HG03139 (cell line): ENCODE measurements around the gene NPAS3.

Experiments used
- ATAC-seq: cut with Tn5 transposase; IDR thresholded peaks from one replicate; pipeline ENCODE4 v1.9.1; 2021; ENCODE audit not compliant: unreplicated experiment

The NPAS3 gene

GRCh38 chr14:33369041-33369440 is 430.4 kb downstream of the NPAS3 start:
- no peak for ATAC-seq

DNA sequence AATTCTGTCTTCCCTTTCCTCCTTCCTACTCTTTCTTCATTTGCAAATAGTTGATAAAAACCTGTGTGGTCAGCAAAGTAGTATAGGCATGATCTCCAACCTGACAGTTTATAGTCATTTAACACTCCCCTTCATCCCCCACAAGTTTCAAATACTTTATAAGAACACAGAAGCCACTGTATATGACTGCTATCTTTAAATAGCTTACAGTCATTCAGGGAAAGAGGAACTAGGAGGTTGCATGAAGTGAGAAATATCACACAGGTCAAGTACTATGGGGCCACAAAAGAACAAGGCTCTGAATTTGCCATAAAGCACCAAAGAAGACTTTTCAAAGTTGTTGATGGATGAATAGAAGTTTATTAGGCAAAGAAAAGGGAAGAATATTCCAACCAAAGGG is 431.3 kb downstream of the NPAS3 start:
- peak; percentile 84 for ATAC-seq

DNA sequence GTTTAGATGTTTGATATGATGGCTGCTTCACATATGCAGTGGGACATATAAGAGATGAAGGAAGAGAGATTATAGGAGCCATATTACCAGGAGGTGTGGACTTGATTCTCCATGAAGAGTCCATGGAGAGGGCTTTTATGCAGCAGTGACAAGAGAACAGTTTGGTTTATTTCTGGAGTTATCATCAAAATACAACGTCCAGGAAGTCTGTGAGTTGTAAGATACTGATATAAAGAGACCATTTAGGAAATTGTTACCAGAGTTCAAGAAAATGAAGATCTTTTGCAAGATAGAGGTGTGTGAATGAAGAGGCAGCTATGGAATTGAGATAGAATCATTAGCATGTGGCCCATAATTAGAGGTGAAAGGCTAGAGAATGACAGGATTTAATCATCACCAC is 431.7 kb downstream of the NPAS3 start:
- no peak for ATAC-seq

- ATAC-seq, result no peak
Observed at GRCh38 chr14:33375196-33375595, 436.5 kb downstream of the NPAS3 start.

DNA sequence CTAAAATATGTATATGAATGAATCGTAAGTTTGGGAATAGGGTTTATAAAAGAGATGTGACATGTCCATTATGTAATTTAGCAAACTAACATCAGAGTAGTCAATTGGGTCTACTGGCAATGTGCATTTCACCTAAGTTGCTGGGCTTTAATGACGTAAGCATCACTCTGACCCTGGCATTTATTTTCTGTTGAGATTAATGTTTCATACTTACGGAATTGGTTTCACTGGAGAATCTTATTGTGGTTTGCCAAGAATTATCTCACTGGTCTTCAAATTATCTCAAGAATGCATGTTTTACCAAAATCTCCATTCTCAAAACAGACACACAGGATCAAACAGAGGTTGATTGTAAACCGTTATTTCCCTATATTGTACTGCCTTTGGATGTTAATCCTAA is 437.1 kb downstream of the NPAS3 start:
- no peak for ATAC-seq

GRCh38 chr14:33376510-33376909 is 437.8 kb downstream of the NPAS3 start:
- ATAC-seq, result no peak

DNA sequence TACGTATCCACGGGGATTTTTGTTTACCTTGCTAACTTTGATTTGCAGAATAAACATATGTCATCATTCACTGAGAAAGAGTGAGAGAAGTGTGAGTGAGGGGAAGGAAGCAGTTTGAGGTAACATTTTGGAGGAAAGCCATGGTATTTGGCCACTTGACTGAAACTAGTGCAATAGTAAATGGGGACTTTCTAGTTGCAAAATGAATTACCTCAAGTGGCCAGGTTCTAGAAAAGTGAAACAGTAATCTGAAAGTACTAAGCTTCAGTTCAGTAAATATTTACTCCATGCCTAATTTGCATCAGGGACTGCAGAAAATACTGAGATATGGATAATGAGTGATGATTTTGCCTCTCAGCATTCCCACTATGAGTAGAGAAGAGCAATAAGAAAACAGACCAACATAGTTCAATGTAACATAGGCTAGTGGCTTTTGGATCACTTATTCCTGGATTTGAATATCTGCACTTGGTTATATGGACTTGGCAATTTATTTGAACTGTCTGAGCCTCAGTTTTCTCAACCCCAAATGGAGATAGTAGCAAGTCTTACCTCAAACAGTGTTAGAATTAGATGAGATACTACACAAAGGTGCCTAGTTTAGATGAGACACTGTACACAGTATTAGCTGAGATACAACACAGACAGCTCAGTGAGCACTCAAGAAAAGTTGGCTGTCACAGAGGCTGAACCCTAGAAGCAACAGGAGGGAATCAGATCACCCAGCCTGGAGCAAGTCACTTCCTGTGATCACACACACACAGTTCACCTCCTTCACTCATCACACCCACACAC is 439.1 kb downstream of the NPAS3 start:
- ATAC-seq, result peak; percentile 81

DNA sequence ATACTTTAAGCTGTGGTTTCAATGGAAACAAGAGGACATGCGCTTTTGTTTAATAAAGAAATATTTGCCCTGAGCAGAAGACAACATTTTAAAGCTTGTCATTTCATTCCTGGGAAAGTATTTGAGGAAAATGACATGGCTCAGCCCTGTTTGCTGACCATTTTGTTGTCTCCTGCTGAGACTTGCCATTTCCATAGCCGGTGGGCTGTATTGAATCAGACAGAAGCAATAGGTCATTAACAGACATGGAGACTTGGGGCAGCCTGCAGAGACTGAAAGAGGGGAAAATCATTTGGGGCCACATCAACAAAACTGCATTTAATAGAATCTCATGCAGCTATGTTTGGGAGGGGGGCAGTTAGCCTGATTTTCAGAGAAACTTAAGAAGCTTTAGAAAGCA is 443.0 kb downstream of the NPAS3 start:
- no peak for ATAC-seq

GRCh38 chr14:33386140-33386539 is 447.5 kb downstream of the NPAS3 start:
- ATAC-seq, result no peak

GRCh38 chr14:33386781-33387180 is 448.1 kb downstream of the NPAS3 start:
- no peak for ATAC-seq

GRCh38 chr14:33390335-33390734 is 451.7 kb downstream of the NPAS3 start:
- no peak for ATAC-seq

GRCh38 chr14:33393231-33393894 is 454.7 kb downstream of the NPAS3 start:
- ATAC-seq, result no peak

GRCh38 chr14:33393895-33394368 is 455.3 kb downstream of the NPAS3 start:
- no peak for ATAC-seq

DNA sequence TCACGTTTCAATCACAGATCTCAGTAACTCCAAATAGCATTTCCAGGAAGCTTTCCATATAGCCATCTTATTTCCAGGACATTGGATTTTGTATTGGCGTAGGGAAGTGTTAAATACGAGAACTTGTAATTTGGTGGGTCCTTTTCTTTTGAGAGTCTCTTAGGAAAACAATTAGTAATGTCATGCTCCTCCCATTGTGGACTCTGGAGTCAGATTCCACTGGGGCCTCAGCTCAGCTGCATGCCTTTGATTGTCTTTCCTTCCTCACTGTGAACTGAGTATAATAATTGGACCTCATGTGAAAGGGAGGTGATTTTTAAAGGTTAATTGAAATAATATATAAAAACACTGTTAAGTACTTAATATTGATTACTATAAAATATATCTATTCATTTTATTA is 462.6 kb downstream of the NPAS3 start:
- no peak for ATAC-seq

DNA sequence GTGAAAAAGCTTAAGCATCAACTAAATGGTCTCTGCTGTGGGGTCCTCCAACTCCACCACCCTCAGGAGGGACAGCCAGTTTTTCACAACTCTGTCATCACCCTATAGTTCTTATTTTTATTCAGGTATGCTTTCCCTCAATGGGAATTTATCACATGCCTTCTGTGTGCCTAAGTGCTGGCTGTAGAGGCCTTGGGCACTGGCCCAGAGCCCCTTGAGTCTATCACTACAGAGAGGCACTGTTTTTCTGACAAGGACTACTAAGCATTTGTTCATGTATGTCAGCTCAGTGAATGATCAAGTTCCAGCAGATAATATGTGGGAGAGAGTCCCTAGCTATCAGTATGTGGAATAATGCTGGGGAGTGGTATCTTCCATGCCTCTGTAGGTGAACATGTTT is 463.9 kb downstream of the NPAS3 start:
- ATAC-seq, result no peak

DNA sequence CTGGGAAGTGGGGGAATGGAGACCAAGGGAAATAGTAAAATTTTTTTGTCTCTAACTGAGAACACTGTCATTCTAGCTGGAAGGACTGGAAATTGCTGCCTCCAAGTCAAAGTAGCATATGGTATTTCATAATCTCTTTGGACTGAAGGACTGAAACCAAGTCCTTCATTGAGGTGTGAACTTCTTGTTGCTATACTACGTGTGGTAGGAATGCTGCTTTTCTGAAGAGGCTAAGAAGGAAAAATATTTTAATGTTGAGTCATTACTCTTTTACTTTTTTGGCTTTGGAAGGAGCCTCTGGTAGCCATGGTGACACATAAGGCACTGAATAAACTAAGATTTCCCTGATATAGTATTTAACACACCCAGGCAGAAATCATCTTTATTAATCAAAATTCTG is 465.4 kb downstream of the NPAS3 start:
- ATAC-seq, result no peak

GRCh38 chr14:33404964-33405574 is 466.4 kb downstream of the NPAS3 start:
- ATAC-seq, result no peak

DNA sequence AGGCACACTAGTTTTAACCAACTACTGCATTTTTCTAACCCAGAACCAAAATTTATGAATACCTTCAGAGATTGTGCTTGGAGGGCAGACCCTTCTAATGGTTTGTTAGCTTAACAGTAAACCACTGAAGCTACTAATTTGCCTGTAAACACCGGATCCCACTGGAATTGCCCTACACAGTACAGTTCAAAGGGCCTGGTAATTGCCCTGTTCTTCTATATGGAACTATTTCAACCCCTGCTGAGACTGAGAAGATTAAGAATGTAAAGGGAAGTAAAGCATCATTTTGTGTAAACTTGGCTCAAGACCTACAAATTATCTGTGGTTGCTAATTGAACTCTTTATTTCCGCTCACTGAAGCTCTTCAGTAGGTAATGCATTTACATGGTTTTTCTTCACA is 468.1 kb downstream of the NPAS3 start:
- no peak for ATAC-seq

- no peak for ATAC-seq
Observed at GRCh38 chr14:33408291-33408690, 469.6 kb downstream of the NPAS3 start.

GRCh38 chr14:33412450-33412849 is 473.8 kb downstream of the NPAS3 start:
- ATAC-seq, result no peak

DNA sequence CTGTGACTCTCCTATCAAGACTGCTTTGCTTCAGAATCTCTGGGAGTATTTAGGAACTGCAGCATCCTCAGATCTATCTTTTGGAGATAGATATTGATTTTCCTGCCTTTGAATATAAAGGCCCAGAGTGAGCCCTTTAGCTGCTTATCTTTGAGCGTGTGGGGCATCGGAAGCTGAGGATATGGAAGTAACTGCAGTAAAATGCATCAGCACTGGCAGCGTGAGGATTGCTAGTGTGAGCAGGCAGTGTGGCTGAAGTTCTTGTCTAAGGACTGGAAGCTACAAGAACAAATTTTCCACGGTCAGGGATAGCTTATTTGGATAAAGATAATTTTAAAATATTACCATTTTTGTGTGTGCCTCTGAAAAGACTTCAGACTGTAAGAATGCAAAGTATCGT is 474.7 kb downstream of the NPAS3 start:
- no peak for ATAC-seq

DNA sequence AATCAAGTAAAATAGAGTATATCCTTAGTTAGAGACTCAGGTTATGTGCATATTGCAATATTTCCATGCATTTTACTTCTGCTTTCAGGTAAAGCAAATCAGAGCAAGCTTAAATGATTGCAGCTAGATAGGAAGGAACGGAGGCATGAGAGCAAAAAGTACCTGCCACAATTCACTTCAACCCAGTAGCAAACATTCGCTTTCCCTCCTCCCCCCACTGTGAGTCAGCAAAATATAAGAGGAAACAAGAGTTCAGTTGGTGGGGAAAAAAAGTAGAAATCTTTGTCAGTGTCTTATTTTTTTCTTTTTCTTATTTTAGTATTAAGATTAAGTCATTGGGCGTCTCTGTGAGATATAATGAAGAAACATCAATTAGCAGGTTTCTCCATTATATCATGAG is 475.4 kb downstream of the NPAS3 start:
- ATAC-seq, result no peak
